Activated CD4-positive, CD25-positive, alpha-beta regulatory T cell treated with anti-CD3 and anti-CD28 coated beads, Interleukin-2, amount 50 U/mL, for 16 hours (primary cell): Measurements from ENCODE around the gene TMEM120B.
A peak's percentile ranks its signal among the peaks of the same experiment; 100 is the strongest.
"Not testable (repeated sequence)": the region's sequence is repeated elsewhere in the genome, so short reads cannot be mapped to it uniquely, and the experiment has no call there.

Source experiments
- DNase-seq: peaks from one replicate; pipeline ENCODE4 v3.0.0-alpha.2; 2020; ENCODE audit warnings: low read depth, low spot score

The TMEM120B gene

DNA sequence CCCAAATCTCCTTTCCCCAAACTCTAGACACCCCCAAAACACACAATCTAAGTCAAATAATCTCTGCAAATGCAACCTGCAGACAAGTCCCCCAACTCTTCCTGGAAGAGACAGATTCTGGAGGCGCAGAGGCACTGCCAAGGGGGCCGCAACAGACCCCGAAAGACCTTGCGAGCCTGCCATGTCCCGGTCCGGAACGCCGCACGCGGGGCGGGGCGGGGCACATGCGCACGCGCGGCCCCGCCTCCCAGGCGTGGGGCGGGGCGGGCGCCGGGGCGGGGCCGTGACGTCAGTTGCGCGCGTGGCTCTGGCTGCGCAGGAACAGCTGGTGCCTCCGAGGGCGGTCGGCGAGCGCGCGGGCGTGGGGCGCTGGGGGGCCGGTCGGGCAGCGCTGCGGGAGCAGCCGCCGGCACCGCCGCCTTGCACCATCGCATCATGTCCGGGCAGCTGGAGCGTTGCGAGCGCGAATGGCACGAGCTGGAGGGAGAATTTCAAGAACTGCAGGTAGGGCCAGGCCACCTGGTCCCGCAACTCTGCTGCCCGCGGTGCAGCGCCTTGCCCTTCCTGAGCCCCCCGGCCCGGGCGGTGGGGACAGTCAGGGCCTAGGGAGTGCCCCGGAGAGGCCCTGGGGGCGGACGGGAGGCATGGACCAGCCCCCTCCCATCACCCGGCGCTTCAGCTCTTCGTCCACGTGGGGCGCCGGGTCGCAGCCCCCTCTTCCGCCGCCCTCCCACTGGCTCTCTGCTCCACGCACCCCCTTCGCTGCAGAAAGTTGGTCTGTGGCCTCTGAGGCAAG, at the start of gene TMEM120B:
TSS of gene TMEM120B (plus strand) at position 292 of the 796 bp plus-strand sequence. CDS start at position 436, 144 bp downstream.
- peak; percentile 69 for DNase-seq

DNA sequence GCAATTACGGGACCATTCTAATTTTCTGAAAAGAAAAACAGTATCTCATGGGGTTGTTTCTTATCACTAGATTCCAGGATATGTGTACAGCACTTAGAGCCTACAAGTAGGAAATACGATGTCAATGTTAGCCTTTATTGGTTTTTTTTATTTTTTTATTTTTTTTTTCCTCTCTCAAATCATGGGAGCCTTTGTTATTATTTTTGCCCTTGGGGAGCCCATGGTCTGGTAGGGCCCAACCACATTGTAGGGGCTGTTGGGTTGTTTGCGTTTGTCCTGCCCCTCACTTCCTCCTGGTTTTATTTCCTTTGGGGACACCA, 49.0 kb upstream of the TMEM120B start:
- no peak for DNase-seq

DNA sequence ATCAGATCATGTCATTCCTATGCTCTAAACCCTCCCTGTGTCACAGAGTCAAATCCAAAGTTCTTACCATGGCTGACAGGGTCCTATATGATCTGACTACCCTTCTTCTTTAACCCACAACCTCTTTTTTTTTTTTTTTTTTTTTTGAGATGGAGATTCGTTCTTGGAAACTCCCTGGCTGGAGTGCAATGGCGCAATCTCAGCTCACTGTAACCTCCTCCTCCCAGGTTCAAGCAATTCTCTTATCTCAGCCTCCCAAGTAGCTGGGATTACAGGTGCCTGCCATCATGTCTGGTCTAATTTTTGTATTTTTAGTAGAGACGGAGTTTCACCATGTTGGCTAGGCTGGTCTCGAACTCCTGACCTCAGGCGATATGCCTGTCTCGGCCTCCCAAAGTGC, 45.7 kb upstream of the TMEM120B start:
- not testable (repeated sequence) for DNase-seq

DNA sequence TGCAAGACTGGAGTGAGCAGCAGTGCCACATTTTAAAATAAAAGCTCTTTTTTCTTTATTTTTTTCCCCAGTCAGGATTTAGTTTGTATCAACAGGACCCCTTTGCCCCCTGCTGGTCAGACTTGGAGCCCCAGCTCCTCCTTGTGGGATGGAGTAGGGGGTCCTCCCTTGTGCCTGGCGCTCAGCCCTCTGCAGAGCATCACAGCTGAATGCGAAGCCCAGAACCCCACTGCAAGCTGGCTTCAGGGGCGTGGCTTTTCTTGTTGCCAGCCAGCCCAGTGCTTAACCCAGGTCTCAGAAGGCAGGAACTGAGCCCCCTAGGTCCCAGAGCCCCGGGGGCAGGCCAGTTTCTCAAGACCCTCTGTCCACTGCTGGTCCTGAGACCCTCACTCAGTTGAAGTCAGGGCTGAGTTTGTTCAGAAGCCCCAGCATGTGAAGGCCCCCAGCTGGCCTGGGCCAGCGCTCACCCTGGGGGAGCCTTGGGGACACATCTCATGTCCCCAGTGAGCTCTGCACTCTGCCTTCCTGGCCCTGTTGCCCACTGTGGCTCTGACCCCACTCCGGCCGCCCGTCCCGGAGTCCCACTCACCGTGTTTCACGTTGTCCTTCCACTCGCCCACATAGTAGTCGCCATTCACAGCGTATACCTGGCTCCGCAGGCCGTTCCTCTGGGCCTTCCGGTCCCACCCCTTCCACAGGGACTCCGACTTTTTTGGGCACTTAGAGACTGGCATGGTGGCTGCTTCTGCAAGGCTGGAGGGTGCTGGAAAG, 43.6 kb upstream of the TMEM120B start:
- peak; percentile 29 for DNase-seq

DNA sequence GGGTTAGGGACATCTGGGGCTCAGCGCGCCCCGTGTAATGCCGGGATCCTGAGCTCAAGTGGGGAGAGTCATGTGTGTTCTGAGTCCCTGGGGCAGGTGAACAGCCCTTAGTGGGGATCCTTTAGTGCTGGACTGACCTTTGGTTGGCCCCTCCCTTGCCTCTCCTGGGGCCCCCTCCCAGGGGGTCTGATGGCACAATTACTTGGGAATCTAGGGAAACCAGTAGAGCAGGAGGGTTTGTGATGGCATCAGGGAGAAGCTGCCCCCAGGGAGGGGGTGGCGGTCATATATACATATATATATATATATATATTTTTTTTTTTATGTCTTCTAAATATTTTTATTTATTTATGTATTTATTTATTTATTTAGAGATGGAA, 43.0 kb upstream of the TMEM120B start, which contains the start of gene MORN3:
TSS of gene MORN3 (minus strand) at position 134 of the 380 bp plus-strand sequence. CDS start 171 bp downstream, outside the sequence.
- DNase-seq = no peak

DNA sequence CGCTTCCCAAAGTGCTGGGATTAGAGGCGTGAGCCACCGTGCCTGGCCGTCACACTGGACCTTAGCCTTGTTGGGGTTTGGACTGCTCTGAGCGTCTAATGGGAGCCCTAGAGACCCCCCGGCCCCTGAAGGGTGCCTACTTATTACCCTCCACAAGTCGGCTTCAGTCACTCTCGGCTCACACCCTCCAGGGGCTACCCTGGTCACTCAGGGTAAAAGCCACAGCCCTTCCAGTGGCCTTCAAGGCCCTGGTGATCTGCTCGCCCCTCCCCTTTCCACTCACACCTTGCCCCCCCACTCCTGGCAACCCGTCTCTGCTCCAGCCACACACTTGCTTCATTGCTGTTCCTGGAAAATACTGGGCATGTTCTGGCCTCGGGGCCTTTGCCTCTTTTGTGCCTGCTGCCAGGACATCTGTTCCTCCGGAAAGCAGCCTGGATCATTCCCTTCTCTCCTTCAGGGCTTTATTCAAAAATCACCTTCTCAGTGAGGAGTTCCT, 39.5 kb upstream of the TMEM120B start:
- no peak for DNase-seq

DNA sequence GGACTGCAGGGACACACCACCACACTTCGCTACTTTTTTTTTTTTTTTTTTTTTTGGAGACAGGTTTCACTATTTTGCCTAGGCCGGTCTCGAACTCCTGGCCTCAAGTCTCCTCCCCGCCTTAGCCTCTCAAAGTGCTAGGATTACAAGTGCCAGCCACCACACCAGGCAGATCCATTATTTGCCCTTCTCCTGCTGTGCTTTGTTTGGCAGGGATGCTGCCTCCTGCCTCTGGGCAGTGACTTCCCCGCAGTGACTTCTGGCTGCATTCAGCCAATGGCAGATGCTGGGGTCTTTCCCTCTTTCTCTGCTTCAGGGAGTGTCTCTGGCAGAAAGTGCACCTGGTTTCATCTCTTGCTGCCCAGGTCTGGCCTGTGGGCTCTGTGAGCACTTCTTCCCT, 36.4 kb upstream of the TMEM120B start:
- no peak for DNase-seq

DNA sequence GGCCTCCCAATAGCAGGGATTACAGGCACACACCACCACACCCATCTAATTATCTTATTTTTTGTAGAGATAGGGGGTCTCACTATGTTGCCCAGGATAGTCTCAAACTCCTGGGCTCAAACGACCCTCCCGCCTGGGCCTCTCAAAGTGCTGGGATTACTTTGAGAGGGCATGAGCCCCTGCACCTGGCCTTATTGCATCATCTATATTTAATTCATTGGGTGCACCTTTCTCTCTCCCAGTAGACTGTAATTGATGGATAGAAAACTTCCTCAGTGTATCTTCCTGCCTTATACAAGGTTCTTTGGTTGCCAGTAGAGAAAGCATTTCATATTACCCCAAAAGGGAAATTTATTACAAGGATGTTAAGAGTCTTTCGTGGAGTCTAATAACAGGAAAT, 34.2 kb upstream of the TMEM120B start:
- no peak for DNase-seq

DNA sequence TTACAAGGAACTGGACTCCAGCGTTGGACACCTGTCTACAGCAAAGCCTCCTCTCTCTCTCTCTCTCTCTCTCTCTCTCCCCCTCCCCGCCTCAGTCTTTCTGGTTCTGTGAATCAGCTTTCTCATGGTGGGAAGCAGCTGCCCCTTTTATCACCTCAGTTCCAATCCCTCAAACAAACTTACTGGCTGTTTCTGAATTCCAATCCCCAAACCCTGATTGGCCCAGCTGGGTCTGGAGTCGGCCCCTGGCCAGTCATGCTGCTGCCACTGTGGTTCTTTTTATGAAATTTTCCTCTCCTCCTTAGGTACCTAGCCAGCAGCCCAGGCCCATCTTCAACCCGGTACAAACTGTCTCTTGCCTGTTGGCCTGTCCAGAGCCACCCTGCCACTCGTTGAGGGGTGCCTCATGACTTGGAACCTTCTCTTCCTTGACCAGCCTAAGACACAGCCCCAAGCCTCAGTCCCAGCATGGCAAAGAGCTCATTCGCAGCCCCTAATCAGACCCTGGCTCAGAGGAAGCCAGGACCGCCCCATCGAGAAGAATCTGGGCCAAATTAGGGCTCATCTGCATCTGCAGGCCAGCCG, 33.7 kb upstream of the TMEM120B start:
- DNase-seq = no peak

DNA sequence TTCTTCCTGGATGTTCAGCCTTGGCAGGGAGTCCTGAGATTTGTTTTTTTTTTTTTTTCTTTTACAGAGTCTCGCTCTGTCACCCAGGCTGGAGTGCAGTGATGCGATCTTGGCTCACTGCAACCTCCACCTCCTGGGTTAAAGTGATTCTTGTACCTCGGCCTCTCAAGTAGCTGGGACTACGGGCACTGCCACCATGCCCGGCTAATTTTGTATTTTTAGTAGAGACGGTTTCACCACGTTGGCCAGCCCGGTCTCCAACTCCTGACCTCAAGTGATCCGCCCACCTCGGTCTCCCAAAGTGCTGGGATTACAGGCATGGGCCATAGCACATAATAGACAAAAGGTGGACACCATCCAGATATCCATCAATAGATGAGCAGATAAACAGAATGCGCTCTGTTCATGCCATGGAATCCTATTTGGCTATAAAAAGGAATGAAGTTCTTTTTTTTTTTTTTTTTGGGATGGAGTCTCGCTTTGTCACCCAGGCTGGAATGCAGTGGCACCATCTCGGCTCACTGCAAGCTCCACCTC, 32.8 kb upstream of the TMEM120B start:
- DNase-seq = not testable (repeated sequence)

DNA sequence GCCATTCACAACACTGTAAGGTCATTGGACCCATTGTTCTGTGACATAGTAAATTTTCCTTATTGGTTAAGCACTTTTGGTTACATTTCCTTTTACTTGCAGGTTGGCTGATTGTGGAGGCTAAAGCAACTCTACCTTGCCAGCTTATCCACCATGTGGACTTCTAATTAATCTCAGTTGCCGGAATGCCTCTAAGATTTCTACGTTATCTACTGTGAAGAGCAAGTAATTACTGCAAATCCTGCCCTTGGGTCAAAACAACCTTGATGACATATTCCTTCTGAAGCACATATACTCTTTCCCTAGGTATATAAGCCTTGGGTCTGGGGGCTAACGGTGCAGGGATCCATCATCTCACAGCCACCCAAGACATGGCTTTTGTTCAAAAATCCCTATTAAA, 23.6 kb upstream of the TMEM120B start:
- DNase-seq = no peak

DNA sequence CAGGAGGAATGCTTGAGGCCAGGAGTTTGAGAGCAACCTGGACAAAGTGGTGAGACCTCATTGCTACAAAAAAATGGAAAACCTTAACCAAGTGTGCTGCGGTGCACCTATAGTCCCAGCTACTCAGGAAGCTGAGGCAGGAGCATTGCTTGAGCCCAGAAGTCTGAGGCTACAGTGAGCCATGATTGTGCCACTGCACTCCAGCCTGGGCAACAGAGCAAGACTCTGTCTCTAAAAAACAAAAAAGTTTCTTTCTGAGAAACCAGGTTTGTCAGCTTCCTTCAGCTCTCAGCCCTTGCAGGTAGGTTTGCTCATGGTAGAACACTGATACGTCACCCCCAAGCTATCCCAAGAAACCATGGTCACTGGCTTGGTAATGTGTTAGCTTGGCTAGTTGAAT, 23.1 kb upstream of the TMEM120B start:
- no peak for DNase-seq

DNA sequence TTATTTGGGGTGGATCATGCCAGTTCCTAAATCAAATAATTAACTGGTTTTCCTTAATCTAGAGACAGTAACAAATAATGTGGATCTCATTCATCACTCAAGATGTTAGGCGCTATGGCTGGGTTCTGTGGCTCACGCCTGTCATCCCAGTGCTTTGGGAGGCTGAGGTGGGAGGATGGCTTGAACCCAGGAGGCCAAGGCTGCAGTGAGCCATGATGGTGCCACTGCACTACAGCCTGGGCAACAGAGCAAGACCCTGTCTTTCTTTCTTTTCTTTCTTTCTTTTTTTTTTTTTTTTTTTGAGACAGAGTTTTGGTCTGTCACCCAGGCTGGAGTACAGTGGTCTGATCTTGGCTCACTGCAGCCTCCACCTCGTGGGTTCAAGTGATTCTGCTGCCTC, 19.8 kb upstream of the TMEM120B start:
- DNase-seq = not testable (repeated sequence)

DNA sequence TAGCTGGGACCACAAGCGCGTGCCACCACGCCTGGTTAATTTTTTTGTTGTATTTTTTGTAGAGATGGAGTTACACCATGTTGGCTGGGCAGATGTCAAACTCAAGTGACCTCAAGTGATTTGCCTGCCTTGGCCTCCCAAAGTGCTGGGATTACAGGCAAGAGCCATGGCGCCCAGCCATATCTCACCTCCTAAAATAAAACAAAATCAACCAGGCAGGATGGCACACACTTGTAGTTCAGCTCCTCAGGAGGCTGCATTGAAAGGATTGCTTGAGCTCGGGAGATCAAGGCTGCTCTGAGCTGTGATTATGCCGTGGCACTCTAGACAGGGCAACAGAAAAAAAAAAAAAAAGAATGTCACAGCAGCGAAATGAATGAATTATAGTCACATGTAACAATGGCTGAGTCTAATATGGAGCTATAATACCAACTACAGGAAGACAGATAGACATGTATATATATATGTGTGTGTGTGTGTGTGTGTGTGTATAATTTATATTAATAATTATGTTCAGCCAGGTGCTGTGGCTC, 19.3 kb upstream of the TMEM120B start:
- DNase-seq = no peak

DNA sequence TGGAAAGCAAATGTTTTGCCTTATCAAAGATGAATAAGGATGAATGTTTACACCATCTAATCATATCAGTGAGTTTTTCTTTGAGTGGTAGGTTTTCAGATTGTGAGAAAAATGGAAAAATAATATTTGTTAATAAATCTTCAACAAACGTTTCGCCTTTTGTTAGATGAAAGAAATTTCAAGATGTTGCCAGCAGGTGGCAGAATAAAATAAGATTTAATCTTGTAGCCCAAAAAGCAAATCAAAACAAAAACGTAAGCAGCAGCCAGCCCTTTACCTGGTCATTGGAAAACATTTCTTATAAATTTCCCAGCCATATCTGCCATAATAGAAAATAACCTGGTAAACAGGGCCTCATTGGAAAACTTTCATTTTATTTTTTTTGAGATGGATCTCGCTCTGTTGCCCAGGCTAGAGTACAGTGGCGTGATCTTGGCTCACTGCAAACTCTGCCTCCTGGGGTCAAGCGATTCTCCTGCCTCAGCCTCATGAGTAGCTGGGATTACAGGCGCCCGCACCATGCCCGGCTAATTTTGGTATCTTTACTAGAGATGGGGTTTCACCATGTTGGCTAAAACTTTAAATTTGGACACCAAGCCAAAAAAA, 15.4 kb upstream of the TMEM120B start:
- DNase-seq = no peak

DNA sequence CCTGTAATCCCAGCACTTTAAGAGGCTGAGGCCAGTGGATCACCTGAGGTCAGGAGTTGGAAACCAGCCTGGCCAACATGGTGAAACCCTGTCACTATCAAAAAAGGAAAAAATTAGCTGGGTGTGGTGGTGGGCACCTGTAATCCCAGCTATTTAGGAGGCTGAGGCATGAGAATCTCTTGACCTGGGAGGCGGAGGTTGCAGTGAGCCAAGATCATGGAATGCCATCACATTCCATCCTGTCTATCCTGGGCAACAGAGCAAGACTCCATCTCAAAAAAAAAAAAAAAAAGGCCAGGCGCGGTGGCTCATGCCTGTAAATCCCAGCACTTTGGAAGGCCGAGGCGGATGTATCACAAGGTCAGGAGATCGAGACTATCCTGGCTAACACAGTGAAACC, 14.7 kb upstream of the TMEM120B start:
- DNase-seq = not testable (repeated sequence)

DNA sequence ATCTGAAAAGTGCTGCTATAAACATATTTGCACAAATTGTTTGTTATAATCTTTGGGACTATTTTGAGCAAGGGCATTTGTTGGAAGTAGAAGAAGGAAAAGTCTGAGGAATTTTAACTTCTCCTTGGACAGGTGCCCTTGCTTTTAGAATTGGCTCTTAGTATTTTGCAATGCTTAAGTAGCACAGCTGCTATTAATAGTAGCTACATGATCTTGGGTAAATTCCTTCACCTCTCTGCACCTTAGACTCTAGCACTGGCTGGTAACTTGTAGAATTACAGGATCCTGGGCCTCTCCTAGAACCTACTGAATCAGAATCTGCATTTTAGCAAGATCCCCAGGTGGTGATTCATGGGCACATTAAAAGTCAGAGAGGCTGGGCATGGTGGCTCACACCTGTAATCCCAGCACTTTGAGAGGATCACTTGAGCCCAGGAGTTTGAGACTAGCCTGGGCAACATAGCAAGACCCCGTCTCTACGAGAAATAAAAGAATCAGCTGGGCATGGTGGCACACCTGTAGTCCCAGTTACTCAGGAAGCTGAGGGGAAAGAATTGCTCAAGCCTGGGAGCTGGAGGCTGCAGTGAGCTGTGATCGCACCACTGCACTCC, 10.8 kb upstream of the TMEM120B start:
- no peak for DNase-seq

DNA sequence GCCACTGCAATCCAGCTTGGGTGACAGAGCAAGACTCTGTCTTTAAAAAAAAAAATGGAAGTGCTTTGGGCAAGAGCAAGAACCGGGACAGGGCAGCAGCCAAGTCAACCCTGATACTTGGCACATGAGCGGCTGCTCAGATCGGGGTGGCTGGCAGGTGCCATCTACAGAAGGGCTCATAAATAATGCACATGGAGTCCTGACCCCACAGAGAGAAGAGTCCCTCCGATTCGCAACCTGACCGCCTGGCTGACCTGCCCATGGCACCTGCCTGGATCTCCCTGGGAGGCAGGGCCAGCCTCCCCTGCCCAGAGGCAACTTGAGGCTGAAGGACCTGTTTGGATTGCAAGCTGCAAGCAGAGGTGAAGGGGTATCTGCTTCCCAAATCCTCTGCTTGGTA, 9.6 kb upstream of the TMEM120B start:
- no peak for DNase-seq

DNA sequence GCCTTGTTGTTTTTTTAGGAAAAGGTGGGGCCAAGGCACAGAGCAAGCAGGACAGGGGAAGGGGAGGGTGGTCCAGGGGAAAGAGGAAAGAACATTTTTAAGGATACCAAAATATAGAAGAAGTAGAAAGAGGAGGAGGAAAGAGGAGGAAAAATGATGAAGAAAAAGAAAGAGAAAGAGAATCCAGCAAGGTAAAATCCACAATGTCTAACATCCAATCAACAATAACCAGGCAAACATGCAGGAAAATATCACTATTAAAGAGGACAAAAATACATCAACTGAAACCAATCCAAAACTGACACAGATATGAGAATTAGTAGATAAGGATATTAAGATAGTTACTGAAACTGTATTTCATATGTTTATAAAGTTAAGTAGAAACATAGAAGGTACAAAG, 7.0 kb upstream of the TMEM120B start:
- DNase-seq = no peak

DNA sequence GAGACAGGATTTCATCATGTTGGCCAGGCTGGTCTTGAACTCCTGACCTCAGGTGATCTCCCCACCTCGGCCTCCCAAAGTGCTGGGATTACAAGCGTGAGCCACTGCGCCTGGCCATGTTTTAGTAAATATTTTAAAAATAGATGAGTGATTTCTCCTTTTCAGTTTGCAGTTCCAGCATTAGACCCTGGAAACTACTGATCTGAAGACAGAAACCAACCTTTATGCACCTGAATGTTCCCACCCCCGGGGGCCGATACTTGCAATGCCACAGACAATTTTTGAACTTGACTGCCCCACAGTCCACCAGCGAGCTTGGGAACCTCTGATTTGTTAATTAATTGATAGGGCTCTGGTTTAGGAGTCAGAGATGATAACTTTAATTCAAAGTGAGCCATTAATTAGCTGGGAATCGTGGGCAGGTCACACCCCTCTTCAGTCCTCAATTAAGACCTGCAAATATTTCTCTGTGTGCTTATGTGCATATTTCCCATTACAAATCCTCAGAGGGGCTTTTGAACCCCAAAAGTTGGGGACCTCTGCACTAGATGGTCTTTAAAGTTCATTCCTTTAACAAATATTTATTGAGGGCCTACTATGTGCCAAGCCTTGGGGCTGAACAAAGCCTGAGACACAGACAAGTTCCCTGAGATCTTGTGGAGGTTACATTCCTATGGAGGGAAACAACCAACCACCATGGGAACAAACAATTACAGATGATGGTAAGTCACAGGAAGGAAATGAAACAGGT, 4.1 kb upstream of the TMEM120B start:
- no peak for DNase-seq
